ENCODE results near the gene BMAL2.

DNA sequence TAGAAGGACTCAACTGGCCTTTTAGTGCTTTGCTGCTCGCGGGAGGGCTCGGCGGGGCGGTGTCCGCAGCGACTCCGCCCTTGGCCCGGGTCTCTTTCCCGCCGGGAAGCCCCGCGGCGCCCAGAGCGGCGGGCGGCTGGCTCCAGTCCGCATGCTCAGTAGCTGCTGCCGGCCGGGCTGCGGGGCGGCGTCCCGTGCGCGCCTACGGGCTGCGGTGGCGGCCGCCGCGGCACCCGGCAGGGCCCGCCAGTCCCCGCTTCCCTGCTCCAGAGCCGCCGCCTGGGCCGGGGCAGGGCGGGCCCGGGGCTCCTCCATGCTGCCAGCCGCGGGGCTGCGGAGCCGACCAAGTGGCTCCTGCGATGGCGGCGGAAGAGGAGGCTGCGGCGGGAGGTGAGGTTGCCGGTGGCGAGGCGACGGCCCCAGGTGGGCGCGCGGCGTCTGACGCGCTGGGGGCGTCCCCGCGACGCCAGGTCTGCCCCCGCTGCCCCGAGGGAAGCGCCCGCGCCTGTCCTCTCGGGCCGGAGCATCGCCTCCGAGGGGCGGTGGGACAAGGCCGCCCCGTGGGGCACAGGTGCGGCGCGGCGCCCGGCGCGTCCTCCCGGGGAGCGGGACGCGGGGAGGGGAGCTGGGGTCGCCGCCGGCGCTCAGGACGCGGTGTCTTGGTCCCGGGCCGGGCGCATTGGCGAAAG is at the start of gene BMAL2:
- TF ChIP-seq SUZ12 (IDR thresholded peaks at IDR 0.05; ENCODE audit: extremely low read depth, insufficient read depth, insufficient read length), result no peak
- TF ChIP-seq YY1 (IDR thresholded peaks at IDR 0.05; ENCODE audit: insufficient read depth, insufficient read length), result no peak
- TF ChIP-seq ZNF274 (IDR thresholded peaks at IDR 0.05; ENCODE audit: low read depth, low read length), result no peak

Data from NT2/D1 (cell line).